Ovary (tissue), 3 donors: ENCODE data around the gene ZBTB7A.

Source experiments
- CTCF ChIP-seq, 3 donors: fragments of 450-650 bp in 2 of 3; fragments of 200-600 bp in 1 of 3; IDR thresholded peaks; one replicate each; pipeline versions ENCODE4 v1.5.1 to v1.8.0; 2016 to 2022; ENCODE audit warnings: antibody characterized with exemption in 3 of 3, mild to moderate bottlenecking in 1 of 3
- EP300 ChIP-seq: sonication (generic); formaldehyde crosslinking; IDR thresholded peaks from one replicate; pipeline ENCODE4 v1.6.1; 2017; ENCODE audit warnings: antibody characterized with exemption
- POLR2A ChIP-seq: fragments of 450-650 bp; IDR thresholded peaks from one replicate; pipeline ENCODE4 v1.6.1; 2017; ENCODE audit warnings: antibody characterized with exemption, mild to moderate bottlenecking, moderate library complexity
- donor health status: DM: no; HTN: no; CAD: no.

- TF ChIP-seq CTCF (IDR thresholded peaks at IDR 0.05), result no peak
- TF ChIP-seq POLR2A, result no peak
- no peak for TF ChIP-seq EP300
Observed at GRCh38 chr19:4052114-4052992, 14.3 kb downstream of the ZBTB7A start.
